Activated CD8-positive, alpha-beta memory T cell treated with anti-CD3 and anti-CD28 coated beads, Interleukin-2, amount 50 U/mL, for 4 hours (primary cell): ENCODE measurements around the gene SEL1L3.
A peak's percentile ranks its signal among the peaks of the same experiment; 100 is the strongest.
"Not testable (repeated sequence)": the region's sequence is repeated elsewhere in the genome, so short reads cannot be mapped to it uniquely, and the experiment has no call there.

Experiments used
- DNase-seq: peaks from one replicate; pipeline ENCODE4 v3.0.0-alpha.2; 2020

SEL1L3 gene

DNA sequence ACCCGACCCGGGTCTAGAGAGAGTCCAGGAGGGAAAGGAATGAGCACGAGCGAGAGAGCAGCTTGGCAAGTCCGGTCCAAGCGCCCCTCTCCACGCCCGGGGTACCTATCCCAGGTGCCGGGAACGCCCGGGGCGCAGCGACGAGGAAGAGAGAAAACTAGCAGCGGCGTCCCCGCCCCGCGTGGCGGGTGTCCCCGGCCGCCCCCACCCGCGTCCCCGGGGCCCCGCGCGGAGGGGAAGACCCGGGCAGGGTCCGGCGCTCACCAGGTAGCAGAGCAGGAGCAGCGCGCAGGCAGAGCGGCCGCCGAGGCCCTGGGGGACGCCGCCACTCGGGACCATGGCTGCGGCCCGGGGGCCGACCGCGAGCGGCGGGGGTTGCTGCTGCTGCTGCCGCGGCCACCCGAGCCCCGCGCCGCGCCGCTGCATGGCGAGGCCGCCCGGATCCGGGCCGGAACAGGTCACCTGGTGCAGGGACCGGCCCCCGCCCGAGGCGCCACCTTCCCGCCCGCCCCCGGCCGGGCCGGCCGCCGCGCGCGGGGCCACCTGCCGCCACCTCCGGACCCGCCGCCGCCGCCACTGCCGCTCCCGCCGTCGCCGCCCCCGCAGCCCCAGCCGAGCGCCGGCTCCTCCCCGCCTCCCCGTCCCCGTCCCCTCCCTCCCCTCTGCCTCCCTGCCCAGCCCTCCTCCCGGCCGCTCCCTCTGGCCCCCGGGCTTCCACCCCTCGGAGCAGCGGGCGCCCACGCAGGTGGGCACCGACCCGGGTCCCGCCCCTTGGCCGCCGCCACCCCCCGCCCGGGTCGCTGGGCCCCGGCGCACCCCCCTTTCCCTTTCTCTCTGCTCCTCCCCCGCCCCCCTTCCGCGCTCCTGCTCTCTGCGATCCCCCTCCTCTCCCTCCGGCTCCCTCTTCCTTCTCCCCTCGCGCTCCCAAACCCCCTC, at the start of gene SEL1L3:
TSS of gene SEL1L3 (minus strand) at position 578 of the 936 bp plus-strand sequence. CDS start at position 426, 152 bp downstream.
- peak; percentile 61 for DNase-seq

DNA sequence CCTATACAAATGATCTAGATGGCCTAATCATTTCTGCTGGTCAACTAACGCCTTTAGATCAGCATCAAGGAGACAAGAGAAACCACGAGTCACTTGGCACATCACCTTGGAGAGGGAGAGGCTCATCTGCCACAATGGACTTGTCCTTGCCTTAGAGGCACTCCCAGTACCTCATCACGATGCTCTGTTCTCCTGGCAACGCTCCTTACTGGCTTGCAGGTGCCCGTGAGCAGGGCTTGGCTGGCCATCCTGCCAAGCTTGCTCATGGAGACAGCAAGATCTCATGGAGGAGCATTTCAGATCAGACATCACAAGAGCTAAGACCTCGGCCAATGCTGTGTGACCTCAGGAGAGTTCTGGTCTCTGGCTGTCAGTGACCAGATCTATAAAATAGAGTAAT, 48.6 kb upstream of the SEL1L3 start:
- no peak for DNase-seq

DNA sequence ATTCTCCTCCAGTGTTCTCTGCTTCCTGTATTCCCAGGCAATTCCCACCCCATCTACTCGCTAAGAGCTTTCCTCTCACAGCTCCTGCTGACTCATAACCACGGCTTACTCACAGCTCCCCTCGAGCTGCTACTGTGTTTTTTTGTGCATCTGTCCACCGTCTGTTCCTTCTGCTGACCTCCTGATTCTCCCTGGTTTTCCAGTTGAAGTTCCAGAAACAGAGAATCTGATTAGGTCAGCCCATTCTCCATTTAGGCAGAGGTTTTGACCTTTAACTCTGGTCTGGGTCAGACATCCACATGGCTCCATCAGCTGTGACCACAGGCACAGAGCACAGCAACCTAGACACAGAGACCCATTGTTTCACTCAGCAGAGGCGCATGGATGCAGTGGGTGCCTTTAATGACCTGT, 45.7 kb upstream of the SEL1L3 start:
- DNase-seq: no peak

DNA sequence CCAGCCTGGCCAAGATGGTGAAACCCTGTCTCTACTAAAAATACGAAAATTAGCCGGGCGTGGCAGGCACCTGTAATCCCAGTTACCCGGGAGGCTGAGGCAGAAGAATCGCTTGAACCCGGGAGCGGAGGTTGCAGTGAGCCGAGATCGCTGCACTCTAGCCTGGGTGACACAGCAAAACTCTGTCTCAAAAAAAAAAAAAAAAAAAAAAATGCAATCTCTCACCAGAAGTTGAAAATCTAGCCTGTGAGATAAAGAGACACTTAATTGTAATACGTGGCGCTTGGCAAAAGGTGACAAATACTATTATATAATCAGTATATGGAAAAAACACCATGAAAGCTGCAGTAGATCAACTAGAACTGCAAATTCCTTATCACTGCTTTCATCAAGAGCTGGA, 43.3 kb upstream of the SEL1L3 start:
- not testable (repeated sequence) for DNase-seq

DNA sequence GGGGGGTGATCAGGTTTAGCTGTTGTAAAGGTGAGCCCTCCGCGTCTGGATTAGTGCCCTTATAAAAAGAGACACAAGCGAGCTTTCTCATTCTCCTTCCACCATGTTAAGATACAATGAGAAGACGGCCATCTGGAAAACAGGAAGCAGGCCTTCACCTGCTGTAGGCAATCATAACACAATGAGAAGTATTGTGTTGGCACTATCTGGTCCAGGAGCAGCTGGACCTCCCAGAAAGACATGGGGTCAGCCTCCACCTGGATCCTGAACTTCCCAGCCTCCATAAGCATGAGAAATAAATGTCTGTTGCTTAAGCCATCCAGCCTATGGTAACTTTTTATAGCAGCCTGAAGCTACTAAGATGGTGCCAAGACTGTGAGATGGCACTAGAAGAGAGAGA, 42.6 kb upstream of the SEL1L3 start:
- no peak for DNase-seq

GRCh38 chr4:25904748-25905082, 41.9 kb upstream of the SEL1L3 start:
- DNase-seq: no peak

DNA sequence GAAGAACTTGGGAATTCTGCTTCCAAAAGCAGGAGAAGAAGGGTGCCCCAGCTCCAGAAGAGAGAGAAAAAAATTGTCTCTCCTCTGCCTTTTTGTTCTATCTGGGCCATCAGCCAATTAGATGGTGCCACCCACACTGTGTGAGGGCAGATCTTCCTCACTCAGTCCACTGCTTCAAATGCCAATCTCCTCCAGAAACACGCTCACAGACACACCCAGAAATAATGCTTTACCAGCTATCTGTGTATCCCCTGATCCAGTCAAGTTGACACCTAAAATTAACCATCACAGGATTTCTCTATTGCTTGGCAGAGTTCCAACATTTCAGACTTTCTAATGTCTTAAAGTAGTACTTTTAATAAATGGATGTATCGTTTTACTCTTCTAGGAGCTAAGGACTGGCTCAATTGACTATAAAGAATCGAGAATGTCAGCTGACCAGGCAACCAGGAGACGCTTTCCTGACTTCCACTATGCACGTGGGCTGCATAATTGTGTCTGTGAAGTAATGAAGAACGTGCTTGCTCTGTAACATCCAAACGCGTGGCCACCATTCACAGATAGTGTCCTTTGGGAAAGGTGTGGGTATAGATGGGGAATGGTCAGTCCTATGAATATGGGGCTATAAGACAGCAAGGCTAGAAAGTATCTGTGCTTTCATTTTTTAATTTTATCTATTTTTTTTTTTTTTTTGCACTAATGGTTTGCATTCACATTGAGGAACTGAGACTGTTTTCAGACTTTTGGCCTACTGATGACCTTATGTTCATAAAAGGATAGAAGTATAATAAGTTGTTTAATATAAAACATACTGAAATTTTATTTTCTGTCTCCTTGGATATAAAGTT, 41.3 kb upstream of the SEL1L3 start:
- DNase-seq: no peak

GRCh38 chr4:25901030-25901430, 38.2 kb upstream of the SEL1L3 start:
- no peak for DNase-seq

DNA sequence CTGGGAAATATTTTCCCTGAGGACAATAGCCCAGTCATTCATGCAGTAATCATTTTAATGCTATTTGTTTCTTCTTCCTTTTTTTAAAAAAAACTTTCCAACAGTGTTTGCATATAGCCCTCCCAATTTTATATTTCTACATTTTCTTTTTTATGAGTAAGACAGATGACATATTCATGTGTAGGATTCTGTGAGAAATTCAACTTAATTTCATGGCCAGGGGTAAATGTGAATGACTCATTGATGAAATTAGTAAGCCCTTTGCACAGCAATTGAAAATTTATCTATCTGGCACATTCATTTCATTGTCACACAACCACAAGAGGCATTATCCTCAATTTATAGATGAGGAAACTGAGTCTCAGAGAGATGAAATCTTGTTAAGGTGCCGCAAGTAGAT, 37.5 kb upstream of the SEL1L3 start:
- DNase-seq: no peak

DNA sequence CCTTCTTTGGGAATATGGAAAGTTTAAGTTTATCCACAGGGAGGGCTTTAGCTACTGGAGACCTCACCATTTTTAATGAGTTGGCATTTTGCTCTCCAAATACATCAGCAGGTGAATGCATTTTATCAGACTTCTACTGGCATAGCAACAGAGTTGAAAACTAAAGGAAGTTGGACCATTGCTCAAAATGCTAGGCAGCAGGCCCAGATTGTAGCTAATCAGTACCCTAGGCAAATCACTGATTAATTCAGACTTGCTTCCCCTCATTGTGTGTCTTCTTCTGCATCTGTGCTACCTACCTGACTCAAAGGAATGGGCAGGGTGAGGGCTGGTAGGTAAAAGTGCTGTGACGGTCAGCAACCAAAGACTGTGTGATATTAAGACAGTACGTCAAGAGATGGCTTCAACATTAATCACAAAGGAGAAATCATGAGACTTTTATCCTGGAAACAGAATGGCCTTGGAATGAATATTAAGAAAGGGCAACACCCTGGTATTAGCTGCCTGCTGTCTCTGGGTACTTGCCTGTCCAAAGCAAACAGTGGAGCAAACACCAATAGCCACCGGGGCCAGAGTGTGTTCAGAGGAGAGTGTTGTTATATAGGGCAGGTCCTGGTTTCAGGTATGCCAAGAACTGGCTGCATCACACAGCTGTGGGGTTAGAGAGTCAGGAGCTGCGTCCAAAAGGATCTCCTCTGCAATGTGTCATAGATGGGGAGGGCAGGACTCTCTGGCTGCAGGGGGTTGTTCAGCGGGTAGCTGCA, 34.2 kb upstream of the SEL1L3 start:
- no peak for DNase-seq

DNA sequence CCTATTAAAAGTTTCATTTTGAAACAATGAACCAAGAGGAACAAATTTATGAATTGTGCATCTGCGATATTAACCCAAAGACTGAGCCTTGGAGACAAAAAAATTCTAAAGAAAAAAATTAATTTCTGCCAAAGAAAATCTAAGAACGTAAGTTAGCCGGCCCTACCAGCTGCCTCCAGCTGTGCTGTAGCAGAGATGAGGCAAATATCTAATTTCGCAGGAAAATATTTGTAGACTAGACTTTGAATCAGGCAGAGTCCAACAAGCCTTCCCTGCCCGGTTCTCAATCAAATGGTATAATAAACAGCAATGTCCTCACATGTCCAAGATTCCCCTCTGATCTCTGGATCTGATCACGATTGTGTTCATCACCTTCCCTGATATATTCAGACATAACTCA, 30.0 kb upstream of the SEL1L3 start:
- no peak for DNase-seq

- no peak for DNase-seq
Measured at GRCh38 chr4:25890571-25891485, 28.0 kb upstream of the SEL1L3 start.

DNA sequence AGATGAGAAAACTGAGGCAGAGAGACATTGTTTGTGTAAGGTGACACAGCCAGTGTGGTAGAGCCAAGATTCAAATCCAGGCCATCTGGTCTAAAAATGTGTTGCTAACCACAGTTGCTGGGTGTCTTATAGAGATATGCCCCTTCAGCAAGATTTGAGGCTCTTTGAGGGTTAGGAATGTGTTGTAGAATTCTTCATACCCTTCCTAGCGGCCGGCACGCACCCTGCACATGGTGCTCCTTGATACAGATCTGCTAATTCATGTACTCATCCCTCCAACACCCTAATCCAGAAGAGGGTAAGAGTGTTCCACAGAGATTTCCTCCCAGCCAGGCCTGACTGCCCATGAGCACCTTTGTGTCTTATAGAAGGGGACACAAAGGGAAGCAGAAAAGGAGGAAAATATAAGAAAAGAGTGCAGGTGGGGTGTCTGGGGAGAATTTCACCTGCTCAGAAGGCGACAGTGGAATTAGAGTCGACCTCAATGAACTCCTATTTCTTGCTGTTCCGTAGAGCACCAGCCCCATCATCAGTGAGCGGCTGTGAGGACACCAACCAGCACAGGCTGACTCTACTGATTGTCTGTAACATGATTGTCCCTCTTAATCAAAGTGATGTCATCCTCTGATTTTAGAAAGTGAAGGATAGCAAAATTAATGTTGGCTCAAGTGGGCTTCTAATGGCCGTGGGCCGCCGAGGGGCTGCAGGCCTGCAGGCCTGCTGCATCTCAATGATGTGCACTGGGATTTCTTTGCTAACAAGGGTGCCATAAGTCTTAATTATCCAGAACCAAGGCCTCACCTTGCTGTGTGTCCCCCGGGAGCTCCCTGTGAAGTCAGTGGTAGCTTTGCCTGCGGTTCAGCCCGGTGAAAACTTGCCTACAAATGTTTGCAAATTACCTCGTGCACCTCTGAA, 27.1 kb upstream of the SEL1L3 start:
- DNase-seq: no peak

DNA sequence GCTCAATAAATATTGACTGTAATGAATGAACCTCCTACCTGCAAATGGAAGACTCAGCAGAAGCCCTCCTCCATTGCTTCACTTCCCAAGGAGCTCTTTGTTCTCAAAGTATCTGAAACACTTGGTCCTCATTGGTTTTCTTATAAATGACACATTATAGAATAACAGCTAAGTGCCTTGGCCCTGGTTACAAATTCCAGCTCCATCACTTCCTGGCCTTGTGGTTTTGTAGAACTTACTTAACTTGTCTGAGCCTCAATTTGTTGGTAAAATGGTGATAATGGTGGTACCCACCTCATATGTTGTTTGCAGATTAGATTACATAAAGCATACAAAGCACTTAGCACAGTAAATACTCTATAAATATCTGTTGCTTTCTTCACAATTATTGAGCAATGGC, 26.0 kb upstream of the SEL1L3 start:
- no peak for DNase-seq

DNA sequence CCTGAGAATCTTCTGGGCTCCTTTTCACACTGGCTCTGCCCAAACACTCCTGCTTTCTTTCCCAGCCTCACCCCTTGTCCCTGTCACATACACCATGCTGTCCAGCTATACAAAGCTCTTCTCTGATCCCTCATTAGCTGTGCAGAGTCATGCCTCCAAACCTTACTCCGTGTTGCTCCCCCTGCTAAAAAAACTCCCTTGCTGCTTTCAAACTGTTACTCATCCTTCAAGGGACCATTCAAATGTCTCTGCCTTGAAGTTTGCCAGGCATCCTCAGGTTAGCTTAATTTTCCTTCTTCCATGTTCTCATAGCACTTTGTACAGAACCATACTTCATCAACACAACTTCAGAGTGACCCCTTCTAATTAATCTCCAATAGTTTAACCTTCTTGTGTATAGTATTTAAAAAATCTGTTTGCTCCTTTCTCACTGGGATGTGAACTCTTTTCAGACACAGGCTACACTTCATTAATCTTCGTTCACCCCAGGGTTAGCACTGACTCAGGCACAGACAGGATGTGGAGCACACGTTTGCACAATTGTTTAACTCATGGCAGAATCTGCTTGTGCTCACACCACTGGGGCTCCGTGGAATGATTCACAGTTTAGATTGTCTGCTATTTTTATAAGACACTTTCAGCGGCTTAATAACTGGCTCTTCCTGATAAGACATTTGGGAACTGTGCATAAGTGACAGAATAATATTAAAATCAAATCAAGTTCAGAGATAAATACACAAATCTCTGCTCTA, 21.4 kb upstream of the SEL1L3 start:
- no peak for DNase-seq

GRCh38 chr4:25883565-25883964, 20.8 kb upstream of the SEL1L3 start:
- no peak for DNase-seq

- DNase-seq: no peak
Measured at GRCh38 chr4:25882226-25882625, 19.4 kb upstream of the SEL1L3 start.

DNA sequence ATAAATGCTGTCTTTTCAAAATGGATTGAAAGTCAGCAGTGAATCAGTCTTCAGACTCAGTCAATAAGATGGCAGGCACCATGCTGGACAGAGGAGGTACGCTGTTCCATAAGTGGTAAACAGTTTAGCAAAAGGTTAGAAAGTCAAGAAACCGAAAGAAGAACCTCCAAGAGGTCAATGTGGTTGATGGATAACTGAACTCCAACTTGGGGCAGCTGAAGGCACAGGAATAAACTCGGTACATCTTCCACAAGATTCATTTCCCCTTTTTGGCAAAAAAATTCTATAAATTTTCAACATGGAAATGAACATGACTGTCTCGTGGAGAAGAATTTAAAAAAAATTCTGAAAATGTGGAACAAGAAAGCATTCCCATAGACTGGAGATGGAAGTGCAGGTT, 18.4 kb upstream of the SEL1L3 start:
- DNase-seq: no peak

DNA sequence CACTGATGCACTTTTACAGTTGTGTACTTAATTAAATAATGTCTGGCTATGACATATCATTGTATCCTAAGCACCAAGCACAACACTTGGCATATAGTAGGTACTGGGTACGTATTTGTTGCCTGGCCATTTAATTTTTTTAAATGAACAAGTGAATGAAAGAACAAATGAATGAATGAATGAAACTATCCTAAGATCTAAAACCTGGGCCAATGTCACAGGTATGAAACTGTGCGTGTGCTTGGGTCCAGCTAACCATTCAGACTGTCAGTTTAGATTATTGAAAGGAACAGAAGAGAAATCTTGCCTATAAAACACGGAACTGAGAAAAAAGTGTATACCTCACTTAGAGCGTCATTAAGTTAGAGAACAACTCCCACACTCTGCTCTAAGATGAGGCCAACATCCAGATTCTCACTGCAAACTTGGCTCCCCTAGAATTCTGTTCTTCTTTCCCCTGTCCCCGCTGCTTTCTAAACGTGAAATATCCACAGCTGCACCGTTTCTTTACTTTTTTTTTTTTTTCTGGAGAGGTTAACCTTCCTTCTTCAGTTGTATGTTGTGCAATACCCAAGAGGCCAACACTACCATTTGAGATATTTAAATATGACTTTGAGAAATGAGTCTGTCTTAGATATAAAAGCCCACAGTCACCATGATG, 17.3 kb upstream of the SEL1L3 start:
- DNase-seq: no peak

- no peak for DNase-seq
Measured at GRCh38 chr4:25879587-25879986, 16.8 kb upstream of the SEL1L3 start.
